PC-9 (cell line): ENCODE data around the gene PIWIL4. TPM values are rescaled to one million over a fixed set of nuclear protein-coding genes. Genes with fewer than 3 reads are reported as not detected.

Experiments
- BruUV-seq: library from RNA; stranded (reverse); fragments of 400-500 nt; replicated peaks from 2 replicates; lab custom pipeline; 2021; lab: Mats Ljungman, UMichigan
- CTCF ChIA-PET: fragments of 300-600 bp; sonication (Branson Sonifier 250); formaldehyde crosslinking; loops from one replicate; lab custom pipeline; 2022; ENCODE audit warnings: antibody characterized with exemption; lab: Charles Lee
- POLR2A ChIA-PET: fragments of 300-600 bp; sonication (Branson Sonifier 250); formaldehyde crosslinking; loops from one replicate; lab custom pipeline; 2022; ENCODE audit warnings: antibody characterized with exemption; ENCODE audit not compliant: unreplicated experiment; lab: Charles Lee
- DNase-seq, 2 experiments: peaks; one replicate each; pipeline versions ENCODE4 v3.0.0 to v3.0.0-alpha.2; 2015 to 2022; ENCODE audit warnings: mixed read lengths in 1 of 2
- H2AFZ ChIP-seq: fragments of 200-600 bp; sonication (generic); 2 replicates; pipeline ENCODE4 v1.8.1; 2017; ENCODE audit warnings: antibody characterized with exemption
- H3F3A ChIP-seq: fragments of 200-600 bp; sonication (generic); 2 replicates; pipeline ENCODE4 v1.8.1; 2017; ENCODE audit warnings: antibody characterized with exemption, mild to moderate bottlenecking, low read depth; ENCODE audit not compliant: insufficient read depth
- H3K27ac ChIP-seq: fragments of 200-600 bp; sonication (generic); 2 replicates; pipeline ENCODE4 v1.6.1; 2016; ENCODE audit warnings: mixed run types
- H3K27me3 ChIP-seq: fragments of 200-600 bp; sonication (generic); 2 replicates; pipeline ENCODE4 v1.6.1; 2016; ENCODE audit warnings: low read depth, mixed run types; ENCODE audit not compliant: insufficient read depth
- H3K36me3 ChIP-seq: fragments of 200-600 bp; sonication (generic); 2 replicates; pipeline ENCODE4 v1.6.1; 2016; ENCODE audit warnings: low read depth, mixed run types
- H3K4me1 ChIP-seq: fragments of 200-600 bp; sonication (generic); replicated peaks from 2 replicates; pipeline ENCODE4 v1.6.1; 2016; ENCODE audit warnings: mixed run types; ENCODE audit not compliant: insufficient read depth
- H3K4me2 ChIP-seq: fragments of 200-600 bp; sonication (generic); 2 replicates; pipeline ENCODE4 v1.6.1; 2017; ENCODE audit warnings: mixed run types
- H3K4me3 ChIP-seq: fragments of 200-600 bp; sonication (generic); 2 replicates; pipeline ENCODE4 v1.6.1; 2016; ENCODE audit warnings: mixed run types
- H3K79me2 ChIP-seq: fragments of 200-600 bp; sonication (generic); 2 replicates; pipeline ENCODE4 v1.6.1; 2017; ENCODE audit warnings: low read depth, mixed run types
- H3K9me2 ChIP-seq: fragments of 200-600 bp; sonication (generic); 2 replicates; pipeline ENCODE4 v1.8.1; 2017; ENCODE audit warnings: mild to moderate bottlenecking; ENCODE audit not compliant: insufficient read depth
- H3K9me3 ChIP-seq: fragments of 200-600 bp; sonication (generic); 2 replicates; pipeline ENCODE4 v1.8.1; 2016; ENCODE audit warnings: low read depth; ENCODE audit not compliant: insufficient read depth
- H4K20me1 ChIP-seq: fragments of 200-600 bp; sonication (generic); 2 replicates; pipeline ENCODE4 v1.8.1; 2017; ENCODE audit not compliant: insufficient read depth
- CTCF ChIP-seq: fragments of 200-600 bp; sonication (generic); conservative IDR thresholded peaks from 2 replicates; pipeline ENCODE4 v1.6.1; 2017; ENCODE audit warnings: mixed run types, antibody characterized with exemption, mild to moderate bottlenecking, moderate library complexity
- EZH2 ChIP-seq: fragments of 200-600 bp; sonication (generic); IDR thresholded peaks from 2 replicates; pipeline ENCODE4 v1.8.0; 2017; ENCODE audit warnings: antibody characterized with exemption, low read depth
- intact Hi-C: fragments of 100-400 bp; cut with micrococcal nuclease; formaldehyde crosslinking; loops from one replicate; pipeline ENCODE4 v1.10.0; 2022; ENCODE audit not compliant: unreplicated experiment
- total RNA-seq: library from RNA; stranded (reverse); gene quantifications from 2 replicates; pipeline ENCODE4 v1.2.3, GENCODE V29; 2021

Gene PIWIL4
- total RNA-seq, 1 experiment from 2014 or later, result 0.26 TPM

GRCh38 chr11:94665116-94665659 is 98.0 kb downstream of the PIWIL4 start:
- no peaks in the 10 kb centered on the region for H3K9me2 ChIP-seq
- intact Hi-C loops, result no loop called here
- H3K79me2 ChIP-seq, result no peaks in the 10 kb centered on the region
- ChIA-PET CTCF (interaction anchor here (0.6 kb wide), 2 partner anchors 97 to 151 kb away, joined by 3 to 8 read pairs; no protein-coding TSS in a partner anchor), POLR2A (interaction anchor here (0.7 kb wide), 1 partner anchor 13 kb away, joined by 3 read pairs; no protein-coding TSS in a partner anchor)
- H3K27me3 ChIP-seq, result no peaks in the 10 kb centered on the region
- H2AFZ ChIP-seq, result no peak overlapping the region
- H3K27ac ChIP-seq, result peak overlapping the region; percentile 65
- DNase-seq, result peak in 1 of 2 experiments; percentile 80
- H3K4me1 ChIP-seq, result peaks cover 48% of the 10 kb centered on the region
- H3F3A ChIP-seq, result peaks cover 31% of the 10 kb centered on the region
- TF ChIP-seq CTCF (no peak), EZH2 (no peak)
- H3K9me3 ChIP-seq, result peaks cover 11% of the 10 kb centered on the region
- H3K36me3 ChIP-seq, result no peaks in the 10 kb centered on the region
- peak overlapping the region; percentile 44 for H3K4me2 ChIP-seq
- H4K20me1 ChIP-seq, result no peaks in the 10 kb centered on the region
- no peak overlapping the region for H3K4me3 ChIP-seq
- no TSS peak for BruUV-seq

- Histone ChIP-seq H4K20me1 (no peaks in the 10 kb centered on the region), H3K9me2 (no peaks in the 10 kb centered on the region), H3K27ac (no peak overlapping the region), H3K9me3 (0 out of 2 replicates have a peak, but pooled peaks cover 4% of the 10 kb centered on the region), H3F3A (peaks cover 28% of the 10 kb centered on the region), H3K4me3 (no peak overlapping the region), H3K4me2 (no peak overlapping the region), H3K79me2 (no peaks in the 10 kb centered on the region), H3K27me3 (no peaks in the 10 kb centered on the region), H3K4me1 (peaks cover 48% of the 10 kb centered on the region), H3K36me3 (no peaks in the 10 kb centered on the region), H2AFZ (no peak overlapping the region)
- DNase-seq, result peak in 1 of 2 experiments; percentile 38
- CTCF ChIA-PET, result no interaction called here
- TF ChIP-seq CTCF (no peak), EZH2 (no peak)
- POLR2A ChIA-PET, result no interaction called here
- intact Hi-C loops, result no loop called here
- no TSS peak for BruUV-seq
These were observed 99.9 kb downstream of the PIWIL4 start for GRCh38 chr11:94666792-94667721.

- TF ChIP-seq CTCF (no peak), EZH2 (no peak)
- CTCF ChIA-PET, result no interaction called here
- BruUV-seq, result no TSS peak
These were observed 101.1 kb downstream of the PIWIL4 start for GRCh38 chr11:94668212-94668793.

More at GRCh38 chr11:94668212-94668793, 101.1 kb downstream of the PIWIL4 start:
- H3K27ac ChIP-seq, result no peak overlapping the region
- H3K4me2 ChIP-seq, result no peak overlapping the region
- no peaks in the 10 kb centered on the region for H3K9me2 ChIP-seq
- no peaks in the 10 kb centered on the region for H3K27me3 ChIP-seq
- POLR2A ChIA-PET, result no interaction called here
- no peaks in the 10 kb centered on the region for H3K79me2 ChIP-seq
- peaks cover 15% of the 10 kb centered on the region; the same call in 1 of the 2 replicates for H3F3A ChIP-seq
- no peak overlapping the region for H3K4me3 ChIP-seq
- H3K36me3 ChIP-seq, result no peaks in the 10 kb centered on the region
- H2AFZ ChIP-seq, result no peak overlapping the region
- H3K9me3 ChIP-seq, result 0 out of 2 replicates have a peak, but pooled peaks cover 7% of the 10 kb centered on the region
- peaks cover 35% of the 10 kb centered on the region for H3K4me1 ChIP-seq
- no peak for DNase-seq
- no peaks in the 10 kb centered on the region for H4K20me1 ChIP-seq
- intact Hi-C loops, result no loop called here
